SU-DHL-6 (cell line): ENCODE data around the gene TUBB.
"Not testable (repeated sequence)": the region's sequence is repeated elsewhere in the genome, so short reads cannot be mapped to it uniquely, and the experiment has no call there.

ENCODE experiments used
- H2AFZ ChIP-seq: fragments of 200-600 bp; sonication (generic); 2 replicates; pipeline ENCODE4 v1.6.1; 2014; ENCODE audit warnings: low read depth, mild to moderate bottlenecking, moderate library complexity, mixed read lengths, antibody characterized with exemption, low read length; ENCODE audit not compliant: severe bottlenecking
- H3F3A ChIP-seq: fragments of 200-600 bp; shearing (Covaris generic); 2 replicates; pipeline ENCODE4 v1.6.0; 2016; ENCODE audit warnings: antibody characterized with exemption, mild to moderate bottlenecking; ENCODE audit not compliant: insufficient read depth
- H3K27ac ChIP-seq: fragments of 200-600 bp; sonication (generic); 2 replicates; pipeline ENCODE4 v1.5.1; 2016; ENCODE audit warnings: low read depth, mild to moderate bottlenecking, low read length, moderate library complexity, mixed read lengths
- H3K27me3 ChIP-seq: fragments of 200-600 bp; sonication (generic), shearing (Covaris generic); 2 replicates; pipeline ENCODE4 v1.6.0; 2014; ENCODE audit warnings: mild to moderate bottlenecking, low read length
- H3K36me3 ChIP-seq: fragments of 200-600 bp; sonication (generic); 2 replicates; pipeline ENCODE4 v1.6.1; 2014; ENCODE audit warnings: mild to moderate bottlenecking, low read length, mixed read lengths
- H3K4me2 ChIP-seq: fragments of 300-600, 200-600 bp; shearing (Covaris generic), sonication (generic); 2 replicates; pipeline ENCODE4 v1.6.0; 2014; ENCODE audit warnings: low read length, low read depth, mild to moderate bottlenecking; ENCODE audit not compliant: poor library complexity, severe bottlenecking
- H3K4me3 ChIP-seq: fragments of 200-600 bp; sonication (generic); 2 replicates; pipeline ENCODE4 v1.5.1; 2014; ENCODE audit warnings: antibody characterized with exemption, low read length, mild to moderate bottlenecking, mixed read lengths; ENCODE audit not compliant: insufficient read depth, poor library complexity, severe bottlenecking
- H3K79me2 ChIP-seq: fragments of 200-600 bp; sonication (generic); 2 replicates; pipeline ENCODE4 v1.6.1; 2014; ENCODE audit warnings: mild to moderate bottlenecking, low read length, moderate library complexity; ENCODE audit not compliant: insufficient read depth
- H3K9ac ChIP-seq: fragments of 200-600 bp; sonication (generic); 2 replicates; pipeline ENCODE4 v1.7.0; 2014; ENCODE audit warnings: mild to moderate bottlenecking, low read length
- H3K9me2 ChIP-seq: fragments of 200-600 bp; sonication (generic); replicated peaks from 2 replicates; pipeline ENCODE4 v1.6.1; 2014; ENCODE audit warnings: low read length; ENCODE audit not compliant: insufficient read depth
- H3K9me3 ChIP-seq: fragments of 200-600 bp; sonication (generic); 2 replicates; pipeline ENCODE4 v1.6.1; 2014; ENCODE audit warnings: low read length, mixed read lengths; ENCODE audit not compliant: insufficient read depth
- H4K20me1 ChIP-seq: fragments of 200-600 bp; sonication (generic); 2 replicates; pipeline ENCODE4 v1.6.1; 2014; ENCODE audit warnings: low read depth, mild to moderate bottlenecking, antibody characterized with exemption, low read length, moderate library complexity, mixed read lengths
- EZH2phosphoT487 ChIP-seq: fragments of 200-600 bp; sonication (generic), shearing (Covaris generic); conservative IDR thresholded peaks from 2 replicates; pipeline ENCODE4 v1.6.1; 2018; ENCODE audit warnings: mild to moderate bottlenecking, antibody characterized with exemption, low read length, moderate library complexity, mixed read lengths
- TF ChIP-seq, protein P1 (sequence below): fragments of 200-600 bp; sonication (generic); IDR thresholded peaks from one replicate; pipeline ENCODE4 v1.5.1; 2017; ENCODE audit warnings: antibody characterized with exemption, mild to moderate bottlenecking, low read length, moderate library complexity; ENCODE audit not compliant: insufficient read depth, poor library complexity, severe bottlenecking

The TUBB gene

DNA sequence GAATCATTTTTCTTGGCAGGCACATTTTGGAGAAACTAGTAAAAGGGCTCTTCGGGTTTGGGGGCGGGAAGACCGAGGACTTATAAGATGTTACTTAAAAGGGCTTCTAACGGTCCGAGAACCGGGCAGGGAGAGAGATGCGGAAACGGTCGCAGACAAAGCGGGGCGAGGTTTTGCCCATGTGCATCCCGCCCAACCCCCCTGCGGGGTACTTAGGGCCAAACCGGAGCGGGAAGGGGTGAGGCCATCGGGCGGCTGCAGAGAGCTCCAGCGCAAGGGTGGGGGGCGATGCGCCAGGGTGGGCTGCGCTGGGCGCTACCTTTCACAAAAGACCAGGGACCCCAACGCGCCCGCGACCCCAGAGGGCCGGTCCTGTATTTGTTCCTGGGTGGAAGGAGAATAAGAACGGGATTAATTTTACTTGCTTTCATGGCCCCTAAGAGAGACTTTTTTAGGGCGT lies 616 bp downstream of the TUBB start:
- H4K20me1 ChIP-seq: peaks cover 15% of the 10 kb centered on the region
- H3K4me3 ChIP-seq: peak overlapping the region; percentile 83
- H3K9me2 ChIP-seq: no peaks in the 10 kb centered on the region
- no peaks in the 10 kb centered on the region for H3K9me3 ChIP-seq
- no peak for TF ChIP-seq EZH2phosphoT487
- TF ChIP-seq, protein P1, sequence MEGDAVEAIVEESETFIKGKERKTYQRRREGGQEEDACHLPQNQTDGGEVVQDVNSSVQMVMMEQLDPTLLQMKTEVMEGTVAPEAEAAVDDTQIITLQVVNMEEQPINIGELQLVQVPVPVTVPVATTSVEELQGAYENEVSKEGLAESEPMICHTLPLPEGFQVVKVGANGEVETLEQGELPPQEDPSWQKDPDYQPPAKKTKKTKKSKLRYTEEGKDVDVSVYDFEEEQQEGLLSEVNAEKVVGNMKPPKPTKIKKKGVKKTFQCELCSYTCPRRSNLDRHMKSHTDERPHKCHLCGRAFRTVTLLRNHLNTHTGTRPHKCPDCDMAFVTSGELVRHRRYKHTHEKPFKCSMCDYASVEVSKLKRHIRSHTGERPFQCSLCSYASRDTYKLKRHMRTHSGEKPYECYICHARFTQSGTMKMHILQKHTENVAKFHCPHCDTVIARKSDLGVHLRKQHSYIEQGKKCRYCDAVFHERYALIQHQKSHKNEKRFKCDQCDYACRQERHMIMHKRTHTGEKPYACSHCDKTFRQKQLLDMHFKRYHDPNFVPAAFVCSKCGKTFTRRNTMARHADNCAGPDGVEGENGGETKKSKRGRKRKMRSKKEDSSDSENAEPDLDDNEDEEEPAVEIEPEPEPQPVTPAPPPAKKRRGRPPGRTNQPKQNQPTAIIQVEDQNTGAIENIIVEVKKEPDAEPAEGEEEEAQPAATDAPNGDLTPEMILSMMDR: no peak
- H3K27ac ChIP-seq: peak overlapping the region; percentile 94
- peaks cover 53% of the 10 kb centered on the region for H3K79me2 ChIP-seq
- H3K4me2 ChIP-seq: peak overlapping the region; percentile 71
- H3F3A ChIP-seq: peaks cover 86% of the 10 kb centered on the region
- no peak overlapping the region for H2AFZ ChIP-seq
- peak overlapping the region; percentile 99 for H3K9ac ChIP-seq
- peaks cover 40% of the 10 kb centered on the region for H3K36me3 ChIP-seq
- H3K27me3 ChIP-seq: no peaks in the 10 kb centered on the region

DNA sequence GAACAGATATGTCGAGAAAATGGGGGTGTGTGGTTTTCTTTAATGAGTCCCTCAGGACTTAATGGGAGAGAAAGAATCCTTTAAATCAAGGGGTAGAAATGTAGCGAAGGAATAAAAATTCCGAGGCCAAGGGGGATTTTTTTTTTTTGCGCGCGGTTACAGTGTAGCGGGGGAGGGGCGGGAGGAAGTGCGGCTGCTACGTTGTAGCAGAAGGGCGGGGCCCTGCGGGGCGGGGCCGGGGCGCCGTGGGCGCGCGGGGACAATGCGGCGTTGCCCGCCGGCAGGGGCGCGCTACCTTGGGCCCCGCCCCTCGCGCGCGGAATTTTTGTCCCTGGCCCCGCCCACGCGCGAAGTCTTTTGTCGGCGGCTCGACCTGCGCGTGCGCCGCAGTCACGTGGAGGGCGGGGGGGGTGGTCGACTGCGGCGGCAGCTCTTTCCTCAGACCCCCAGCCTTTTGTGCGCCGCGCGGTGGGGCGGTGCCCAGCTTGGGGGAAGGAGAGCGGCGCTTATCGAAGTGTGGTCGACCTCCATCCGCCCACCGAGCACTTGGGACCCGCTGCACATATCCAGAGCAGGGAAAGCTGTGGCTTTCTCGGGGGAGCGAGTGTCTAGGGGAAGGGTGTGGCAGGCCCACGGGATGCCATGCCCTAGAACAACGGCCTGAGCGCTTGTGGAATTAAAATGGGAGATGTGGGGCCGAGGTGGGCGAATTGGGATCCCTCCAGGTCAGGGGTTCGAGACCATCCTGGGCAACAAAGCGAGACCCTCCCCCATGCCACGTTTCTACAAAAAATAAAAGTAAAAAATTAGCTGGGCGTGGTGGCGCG lies 1.3 kb downstream of the TUBB start:
- H3K4me2 ChIP-seq: peak overlapping the region; percentile 82
- peaks cover 53% of the 10 kb centered on the region for H3K79me2 ChIP-seq
- H3F3A ChIP-seq: peaks cover 84% of the 10 kb centered on the region
- H3K9ac ChIP-seq: peak overlapping the region; percentile 99
- no peak overlapping the region for H2AFZ ChIP-seq
- H4K20me1 ChIP-seq: peaks cover 15% of the 10 kb centered on the region
- H3K27ac ChIP-seq: peak overlapping the region; percentile 94
- no peaks in the 10 kb centered on the region for H3K9me3 ChIP-seq
- H3K9me2 ChIP-seq: no peaks in the 10 kb centered on the region
- TF ChIP-seq, protein P1: peak; percentile 27
- TF ChIP-seq EZH2phosphoT487: no peak
- H3K36me3 ChIP-seq: peaks cover 40% of the 10 kb centered on the region
- no peaks in the 10 kb centered on the region for H3K27me3 ChIP-seq
- peak overlapping the region; percentile 83 for H3K4me3 ChIP-seq

DNA sequence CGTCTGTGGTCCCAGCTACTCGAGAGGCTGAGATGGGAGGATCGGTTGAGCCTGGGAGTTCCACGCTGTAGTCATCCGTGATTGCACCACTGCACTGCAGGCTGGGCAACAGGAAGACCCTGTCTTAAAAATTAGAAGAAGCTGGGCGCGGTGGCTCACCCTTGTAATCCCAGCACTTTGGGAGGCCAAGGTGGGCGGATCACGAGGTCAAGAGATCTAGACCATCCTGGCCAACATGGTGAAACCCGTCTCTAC lies 1.8 kb downstream of the TUBB start:
- peaks cover 84% of the 10 kb centered on the region for H3F3A ChIP-seq
- peak overlapping the region; percentile 75 for H3K4me3 ChIP-seq
- peak overlapping the region; percentile 82 for H3K4me2 ChIP-seq
- H3K9ac ChIP-seq: peak overlapping the region; percentile 99
- H3K79me2 ChIP-seq: peaks cover 53% of the 10 kb centered on the region
- H3K9me2 ChIP-seq, H3K27me3 ChIP-seq, H2AFZ ChIP-seq, H3K9me3 ChIP-seq: not testable (repeated sequence)
- peak overlapping the region; percentile 94 for H3K27ac ChIP-seq
- peaks cover 15% of the 10 kb centered on the region for H4K20me1 ChIP-seq
- H3K36me3 ChIP-seq: peaks cover 40% of the 10 kb centered on the region

DNA sequence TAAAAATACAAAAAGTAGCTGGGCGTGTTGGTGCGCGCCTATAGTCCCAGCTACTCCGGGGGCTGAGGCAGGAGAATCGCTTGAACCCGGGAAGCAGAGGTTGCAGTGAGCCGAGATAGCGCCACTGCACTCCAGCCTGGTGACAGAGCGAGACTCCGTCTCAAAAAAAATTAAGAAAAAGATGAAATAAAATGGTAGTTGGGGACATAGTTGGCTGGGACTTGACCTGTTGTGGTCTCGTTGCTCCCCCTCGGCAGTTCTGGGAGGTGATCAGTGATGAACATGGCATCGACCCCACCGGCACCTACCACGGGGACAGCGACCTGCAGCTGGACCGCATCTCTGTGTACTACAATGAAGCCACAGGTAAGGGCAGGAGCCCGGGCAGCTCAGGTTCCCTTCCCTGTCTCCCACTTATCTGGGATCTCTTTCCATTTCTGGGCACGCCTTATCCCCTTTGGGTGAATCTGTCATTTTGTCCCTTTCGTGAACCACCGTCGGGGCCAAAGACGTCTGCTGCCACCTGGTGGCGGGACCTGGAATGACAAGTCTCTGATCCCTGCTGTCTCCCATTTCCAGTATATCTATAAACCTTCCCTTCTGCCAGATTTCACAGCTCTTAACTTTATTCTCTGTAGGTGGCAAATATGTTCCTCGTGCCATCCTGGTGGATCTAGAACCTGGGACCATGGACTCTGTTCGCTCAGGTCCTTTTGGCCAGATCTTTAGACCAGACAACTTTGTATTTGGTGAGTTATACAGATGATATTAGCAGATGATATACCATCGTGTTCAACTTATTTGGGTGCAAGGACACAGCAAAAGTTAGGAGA lies 2.3 kb downstream of the TUBB start:
- Histone ChIP-seq H3K9me3 (no peaks in the 10 kb centered on the region), H3K9ac (peak overlapping the region; percentile 99), H3K27me3 (no peaks in the 10 kb centered on the region), H2AFZ (no peak overlapping the region), H3K79me2 (peaks cover 53% of the 10 kb centered on the region), H3K4me3 (peak overlapping the region; percentile 75), H3K27ac (peak overlapping the region; percentile 94), H3F3A (peaks cover 89% of the 10 kb centered on the region), H3K4me2 (peak overlapping the region; percentile 82), H3K9me2 (no peaks in the 10 kb centered on the region), H4K20me1 (peaks cover 15% of the 10 kb centered on the region), H3K36me3 (peaks cover 40% of the 10 kb centered on the region)
- TF ChIP-seq, protein P1: peak; percentile 100
- TF ChIP-seq EZH2phosphoT487: no peak

DNA sequence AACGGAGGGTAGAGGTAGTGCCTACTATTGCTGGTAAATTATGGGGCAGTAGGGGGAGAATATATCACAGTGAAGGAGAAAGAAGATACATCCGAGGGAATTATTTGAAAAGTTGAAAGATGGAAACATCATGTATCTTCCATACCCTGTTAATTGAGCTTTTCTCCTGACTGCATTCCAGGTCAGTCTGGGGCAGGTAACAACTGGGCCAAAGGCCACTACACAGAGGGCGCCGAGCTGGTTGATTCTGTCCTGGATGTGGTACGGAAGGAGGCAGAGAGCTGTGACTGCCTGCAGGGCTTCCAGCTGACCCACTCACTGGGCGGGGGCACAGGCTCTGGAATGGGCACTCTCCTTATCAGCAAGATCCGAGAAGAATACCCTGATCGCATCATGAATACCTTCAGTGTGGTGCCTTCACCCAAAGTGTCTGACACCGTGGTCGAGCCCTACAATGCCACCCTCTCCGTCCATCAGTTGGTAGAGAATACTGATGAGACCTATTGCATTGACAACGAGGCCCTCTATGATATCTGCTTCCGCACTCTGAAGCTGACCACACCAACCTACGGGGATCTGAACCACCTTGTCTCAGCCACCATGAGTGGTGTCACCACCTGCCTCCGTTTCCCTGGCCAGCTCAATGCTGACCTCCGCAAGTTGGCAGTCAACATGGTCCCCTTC lies 3.1 kb downstream of the TUBB start:
- Histone ChIP-seq H3K79me2 (peaks cover 53% of the 10 kb centered on the region), H3K9ac (peak overlapping the region; percentile 99), H4K20me1 (peaks cover 15% of the 10 kb centered on the region), H3F3A (peaks cover 93% of the 10 kb centered on the region), H3K4me2 (peak overlapping the region; percentile 82), H3K27ac (peak overlapping the region; percentile 5), H3K36me3 (peaks cover 40% of the 10 kb centered on the region)
- not testable (repeated sequence) for H3K27me3 ChIP-seq, H2AFZ ChIP-seq, H3K9me2 ChIP-seq, H3K4me3 ChIP-seq, H3K9me3 ChIP-seq
